GM12878 (cell line): Measurements from ENCODE around the gene ARID5B. TPM values are rescaled to one million over a fixed set of nuclear protein-coding genes. Genes with fewer than 3 reads are reported as not detected.

Source experiments
- ATAC-seq: fragments of 200-7000 bp; cut with Tn5 transposase; 3 replicates; pipeline ENCODE4 v1.9.1; 2020; ENCODE audit warnings: mild to moderate bottlenecking, moderate library complexity
- BruUV-seq: library from RNA; stranded (reverse); fragments of 400-500 nt; replicated peaks from 2 replicates; lab custom pipeline; 2021; lab: Mats Ljungman, UMichigan
- CTCF ChIA-PET: fragments of 300-600 bp; sonication (Branson Sonifier 250); formaldehyde crosslinking; extraction: SDS; loops from one replicate; lab custom pipeline; 2021; ENCODE audit warnings: inconsistent platforms; lab: Yijun Ruan, JAX
- POLR2A ChIA-PET: fragments of 350-600 bp; formaldehyde crosslinking; extraction: SDS; loops from one replicate; lab custom pipeline; 2021; ENCODE audit warnings: inconsistent platforms; lab: Charles Lee
- RAD21 ChIA-PET: fragments of 300-600 bp; sonication (Branson Sonifier 250); formaldehyde crosslinking; loops from one replicate; lab custom pipeline; 2023; ENCODE audit warnings: antibody characterized with exemption; ENCODE audit not compliant: unreplicated experiment; lab: Charles Lee
- SMC1A ChIA-PET: fragments of 300-600 bp; sonication (Branson Sonifier 250); formaldehyde crosslinking; loops from one replicate; lab custom pipeline; 2023; ENCODE audit not compliant: unreplicated experiment, uncharacterized antibody; lab: Charles Lee
- DNase-seq: peaks from one replicate; pipeline ENCODE4 v3.0.0-alpha.2; 2011; ENCODE audit warnings: low read depth, low spot score
- FAIRE-seq: peaks from 3 replicates; lab custom pipeline; 2011; peaks lifted over from hg19 to GRCh38; lab: Jason Lieb, UNC
- H2AFZ ChIP-seq: 2 replicates; pipeline ENCODE4 v1.6.0; 2011; ENCODE audit warnings: low read depth, low read length, control low read depth; ENCODE audit not compliant: control insufficient read depth
- H3K27ac ChIP-seq: 2 replicates; pipeline ENCODE4 v1.5.1; 2011; ENCODE audit warnings: control low read depth; ENCODE audit not compliant: control insufficient read depth, insufficient read depth
- H3K27me3 ChIP-seq, 2 experiments: replicated peaks in 1 of 2; 2 replicates each; pipeline versions ENCODE4 v1.6.0 to v1.6.1; 2011; ENCODE audit warnings: low read length in 1 of 2; ENCODE audit not compliant: control insufficient read depth in 2 of 2, insufficient read depth in 2 of 2
- H3K36me3 ChIP-seq, 2 experiments: 2 replicates each; pipeline ENCODE4 v1.5.1; 2011; ENCODE audit warnings: low read length in 1 of 2; ENCODE audit not compliant: control insufficient read depth in 2 of 2, insufficient read depth in 2 of 2
- H3K4me1 ChIP-seq: 2 replicates; pipeline ENCODE4 v1.6.1; 2011; ENCODE audit warnings: mild to moderate bottlenecking, low read length, moderate library complexity, mixed read lengths; ENCODE audit not compliant: control insufficient read depth, insufficient read depth
- H3K4me2 ChIP-seq: 2 replicates; pipeline ENCODE4 v1.6.0; 2011; ENCODE audit warnings: control low read depth; ENCODE audit not compliant: control insufficient read depth, insufficient read depth
- H3K4me3 ChIP-seq: fragments of 200-600 bp; sonication (generic); 2 replicates; pipeline ENCODE4 v1.5.1; 2016
- H3K79me2 ChIP-seq: 2 replicates; pipeline ENCODE4 v1.6.0; 2011; ENCODE audit warnings: low read length; ENCODE audit not compliant: control insufficient read depth, insufficient read depth
- H3K9ac ChIP-seq: 2 replicates; pipeline ENCODE4 v1.8.0; 2011; ENCODE audit warnings: low read length, control low read depth, mixed read lengths; ENCODE audit not compliant: control insufficient read depth, insufficient read depth
- H3K9me3 ChIP-seq: replicated peaks from 3 replicates; pipeline ENCODE4 v1.5.1; 2011; ENCODE audit warnings: mild to moderate bottlenecking, low read length; ENCODE audit not compliant: control insufficient read depth, insufficient read depth
- H4K20me1 ChIP-seq: 2 replicates; pipeline ENCODE4 v1.6.0; 2011; ENCODE audit not compliant: control insufficient read depth, insufficient read depth
- ATF7 ChIP-seq: fragments of 450-650 bp; IDR thresholded peaks from 2 replicates; pipeline ENCODE4 v1.6.1; 2016; ENCODE audit warnings: low read depth, mild to moderate bottlenecking
- CBX3 ChIP-seq: fragments of 200-600 bp; sonication (generic); IDR thresholded peaks from 2 replicates; pipeline ENCODE4 v1.6.1; 2016; ENCODE audit warnings: low read depth, borderline replicate concordance
- CREM ChIP-seq: IDR thresholded peaks from 2 replicates; pipeline ENCODE4 v1.6.1; 2014; ENCODE audit warnings: antibody characterized with exemption, low read depth
- EED ChIP-seq: sonication (generic); IDR thresholded peaks from 2 replicates; pipeline ENCODE4 v1.6.1; 2016; ENCODE audit warnings: antibody characterized with exemption, low read depth
- EP300 ChIP-seq, 2 experiments: fragments of 150-350 bp in 1 of 2; IDR thresholded peaks; 2 replicates each; pipeline ENCODE4 v1.6.1; 2011 to 2012; ENCODE audit warnings: low read depth in 2 of 2, low read length in 2 of 2, borderline replicate concordance in 1 of 2, improper control_type of control experiment in 1 of 2, inconsistent platforms in 1 of 2; ENCODE audit not compliant: control insufficient read depth in 1 of 2
- IKZF2 ChIP-seq, 2 experiments: fragments of 450-650 bp; IDR thresholded peaks; 2 replicates each; pipeline ENCODE4 v1.6.1; 2017; ENCODE audit warnings: mild to moderate bottlenecking in 2 of 2, moderate library complexity in 2 of 2
- IRF4 ChIP-seq: IDR thresholded peaks from 2 replicates; pipeline ENCODE4 v1.6.1; 2011; ENCODE audit warnings: low read depth, low read length
- MYB ChIP-seq: fragments of 150-350 bp; IDR thresholded peaks from 2 replicates; pipeline ENCODE4 v1.6.1; 2014; ENCODE audit warnings: mild to moderate bottlenecking, low read depth, low read length, borderline replicate concordance
- MYC ChIP-seq: IDR thresholded peaks from 2 replicates; pipeline ENCODE4 v1.6.1; 2011; ENCODE audit warnings: mild to moderate bottlenecking, low read length, moderate library complexity, inconsistent platforms; ENCODE audit not compliant: insufficient read depth, insufficient replicate concordance, insufficient read length, severe bottlenecking
- NFXL1 ChIP-seq: fragments of 450-650 bp; IDR thresholded peaks from 2 replicates; pipeline ENCODE4 v1.6.1; 2017; ENCODE audit warnings: antibody characterized with exemption, mild to moderate bottlenecking, borderline replicate concordance
- PAX8 ChIP-seq: fragments of 450-650 bp; IDR thresholded peaks from 2 replicates; pipeline ENCODE4 v1.6.1; 2017; ENCODE audit warnings: mild to moderate bottlenecking, moderate library complexity
- POLR2AphosphoS2 ChIP-seq: IDR thresholded peaks from 2 replicates; pipeline ENCODE4 v1.6.1; 2011; ENCODE audit warnings: low read depth, mild to moderate bottlenecking, low read length, improper control_type of control experiment, moderate library complexity
- PRDM15 ChIP-seq: fragments of 450-650 bp; formaldehyde crosslinking; IDR thresholded peaks from 2 replicates; pipeline ENCODE4 v1.4.0; 2020; ENCODE audit warnings: mild to moderate bottlenecking, moderate library complexity
- RELA ChIP-seq: fragments of 450-650 bp; IDR thresholded peaks from 2 replicates; pipeline ENCODE4 v1.8.0; 2014; ENCODE audit warnings: borderline replicate concordance; ENCODE audit not compliant: partially characterized antibody
- SIN3A ChIP-seq: IDR thresholded peaks from 2 replicates; pipeline ENCODE4 v1.6.1; 2012; ENCODE audit warnings: low read depth, low read length, improper control_type of control experiment
- SIX5 ChIP-seq: IDR thresholded peaks from 2 replicates; pipeline ENCODE4 v1.6.1; 2011; ENCODE audit warnings: mild to moderate bottlenecking, low read depth, low read length, moderate library complexity; ENCODE audit not compliant: severe bottlenecking
- SREBF2 ChIP-seq: IDR thresholded peaks from 2 replicates; pipeline ENCODE4 v1.6.1; 2012; ENCODE audit warnings: mild to moderate bottlenecking, low read length
- ZBTB4 ChIP-seq: fragments of 450-650 bp; formaldehyde crosslinking; IDR thresholded peaks from 2 replicates; pipeline ENCODE4 v1.4.0; 2022; ENCODE audit warnings: mild to moderate bottlenecking, moderate library complexity
- WGBS: methylation state at CpG from one replicate; pipeline ENCODE4 v1.1.6; 2016; ENCODE audit warnings: low lambda C conversion rate; ENCODE audit not compliant: insufficient replicate concordance, insufficient coverage; ENCODE audit errors: missing lambda C conversion rate; 5-methylcytosine and 5-hydroxymethylcytosine counted together
- in situ Hi-C: fragments of 300-500 bp; cut with MboI; formaldehyde crosslinking; loops from 9 replicates; pipeline ENCODE4 v1.14.3; 2018; ENCODE audit warnings: mixed read lengths
- intact Hi-C: fragments of 100-400 bp; cut with micrococcal nuclease; formaldehyde crosslinking; loops from one replicate; pipeline ENCODE4 v1.14.2; 2022; ENCODE audit not compliant: unreplicated experiment
- polyA plus RNA-seq, 11 experiments: library from polyadenylated mRNA; depleted of rRNA in 4 of 11; unstranded in 6 of 11; stranded (reverse) in 5 of 11; fragments of >200 nt; fragmentation: Nextera tagmentation in 4 of 11; fragmentation: Illumina TruSeq in 1 of 11; extraction: Ambion mirVana in 4 of 11; extraction: Trizol in 1 of 11; gene quantifications; 1 replicate in 1 of 11; 2 replicates in 10 of 11; pipeline versions ENCODE4 v1.2.1 to v1.2.3, GENCODE V29; 2011 to 2016; ENCODE audit warnings: inconsistent platforms in 2 of 11, missing spikeins in 2 of 11, low read depth in 1 of 11
- total RNA-seq, 4 experiments: library from RNA; depleted of rRNA in 3 of 4; stranded (reverse); fragments of >200 nt in 3 of 4; fragmentation: Illumina TruSeq in 1 of 4; extraction: Trizol in 1 of 4; gene quantifications; 2 replicates each; pipeline versions ENCODE4 v1.2.1 to v1.2.3, GENCODE V29; 2013 to 2021

The ARID5B gene
- total and polyA plus RNA-seq, 10 of the 15 experiments (the other 5 are each of a cell fraction or from before 2014, with no cell fraction given), result 2.7 to 8.5 (median 6.1) TPM

GRCh38 chr10:62121187-62121530, 219.7 kb downstream of the ARID5B start (continued):
- TF ChIP-seq MYB, result no peak
- TF ChIP-seq EED, result no peak

- Histone ChIP-seq H3K4me2 (no peak overlapping the region), H3K79me2 (no peaks in the 10 kb centered on the region), H3K27ac (no peak overlapping the region), H4K20me1 (no peaks in the 10 kb centered on the region), H2AFZ (no peak overlapping the region), H3K9me3 (no peaks in the 10 kb centered on the region; the same call in 2 of the 3 replicates), H3K4me3 (no peak overlapping the region), H3K4me1 (no peaks in the 10 kb centered on the region), H3K27me3 (no peaks in the 10 kb centered on the region), H3K36me3 (no peaks in the 10 kb centered on the region), H3K9ac (no peak overlapping the region)
- FAIRE-seq (no peak), ATAC-seq (no peak), DNase-seq (no peak)
- no TSS peak for BruUV-seq
- SMC1A ChIA-PET, result interaction anchor here (0.9 to 1.3 kb wide), 2 partner anchors 19 to 222 kb away, joined by 3 read pairs; no protein-coding TSS in a partner anchor
- intact Hi-C loops (no loop called here), in situ Hi-C loops (no loop called here)
- CTCF ChIA-PET, result interaction anchor here (0.6 to 1.3 kb wide), 3 partner anchors 8 to 88 kb away, joined by 3 read pairs; no protein-coding TSS in a partner anchor
- RAD21 ChIA-PET, result no interaction called here
- TF ChIP-seq RELA (no peak), NFXL1 (no peak), EP300 (IDR thresholded peaks at IDR 0.05; ENCODE audit: borderline replicate concordance in 1 of 2, control insufficient read depth in 1 of 2, low read depth in 2 of 2, low read length in 2 of 2) (no peak), IRF4 (no peak), PRDM15 (CRISPR knock-in tag) (no peak), MYC (no peak), POLR2AphosphoS2 (no peak), ATF7 (no peak), SIX5 (no peak), SIN3A (no peak), PAX8 (no peak), ZBTB4 (CRISPR knock-in tag) (no peak), CBX3 (no peak), SREBF2 (no peak), CREM (no peak), IKZF2 (IDR thresholded peaks at IDR 0.05) (no peak)
- POLR2A ChIA-PET, result no interaction called here
- 90% methylated on average over 2 of the region's 2 CpGs for WGBS
Observed at GRCh38 chr10:62127975-62128374, 226.5 kb downstream of the ARID5B start.
